Suppressor macrophage (primary cell): ENCODE measurements around the gene CCDC183.
"Not testable (repeated sequence)": the region's sequence is repeated elsewhere in the genome, so short reads cannot be mapped to it uniquely, and the experiment has no call there.

Experiments
- DNase-seq, 4 experiments: peaks; one replicate each; pipeline ENCODE4 v3.0.0-alpha.2; 2020 to 2022

The CCDC183 gene

GRCh38 chr9:136839229-136840139 is 43.3 kb downstream of the CCDC183 start:
- no peak for DNase-seq

- DNase-seq = no peak
Observed at GRCh38 chr9:136840140-136840876, 44.2 kb downstream of the CCDC183 start.

GRCh38 chr9:136840877-136841645 is 44.9 kb downstream of the CCDC183 start:
- peak in 3 of 4 experiments; percentile 40 to 59 (median 42) for DNase-seq

GRCh38 chr9:136841646-136842379 is 45.7 kb downstream of the CCDC183 start:
- not testable (repeated sequence) for DNase-seq

GRCh38 chr9:136842380-136842948 is 46.3 kb downstream of the CCDC183 start, which contains the start of gene AJM1:
Gene AJM1, plus strand, starts transcription at chr9:136842478. Its CDS starts 1,937 bp downstream, at chr9:136844415.
- peak; percentile 82 to 89 (median 84) for DNase-seq

- DNase-seq = not testable (repeated sequence)
Observed at GRCh38 chr9:136843159-136843800, 47.1 kb downstream of the CCDC183 start.

- peak in 3 of 4 experiments; percentile 43 to 65 (median 44) for DNase-seq
Observed at GRCh38 chr9:136843801-136844740, 47.9 kb downstream of the CCDC183 start.

- peak in 1 of 4 experiments; percentile 30 for DNase-seq
Observed at GRCh38 chr9:136844761-136845464, 48.8 kb downstream of the CCDC183 start.

- DNase-seq = no peak
Observed at GRCh38 chr9:136845465-136846260, 49.5 kb downstream of the CCDC183 start.

- DNase-seq = peak in 2 of 4 experiments; percentile 17 to 45
Observed at GRCh38 chr9:136846376-136847087, 50.4 kb downstream of the CCDC183 start.

- peak; percentile 30 to 70 (median 56) for DNase-seq
Observed at GRCh38 chr9:136847088-136847825, 51.1 kb downstream of the CCDC183 start.

GRCh38 chr9:136847826-136848392 is 51.8 kb downstream of the CCDC183 start:
- peak; percentile 89 to 97 (median 93) for DNase-seq

- peak; percentile 14 to 54 (median 34) for DNase-seq
Observed at GRCh38 chr9:136848393-136849037, 52.4 kb downstream of the CCDC183 start.

GRCh38 chr9:136849038-136849959 is 53.2 kb downstream of the CCDC183 start, which contains the start of gene PHPT1:
Gene PHPT1, plus strand, starts transcription at chr9:136849409. Its CDS starts 22 bp downstream, at chr9:136849431.
- peak; percentile 99 to 100 (median 100) for DNase-seq
